Ovary (tissue), 9 donors: ENCODE measurements around the gene ZNF710. TPM values are rescaled to one million over a fixed set of nuclear protein-coding genes. Genes with fewer than 3 reads are reported as not detected.

Source experiments
- DNase-seq, 5 donors: peaks; one replicate each; pipeline ENCODE4 v3.0.0-alpha.2; 2019 to 2020
- H3K27ac ChIP-seq, 2 donors: fragments of 200-600 bp; one replicate each; pipeline versions ENCODE4 v1.5.1 to v1.8.0; 2019 to 2022
- H3K27me3 ChIP-seq: fragments of 200-600 bp; one replicate; pipeline ENCODE4 v1.8.0; 2022
- H3K36me3 ChIP-seq: fragments of 200-600 bp; sonication (generic); one replicate; pipeline ENCODE4 v1.5.1; 2019
- H3K4me1 ChIP-seq: one replicate; pipeline ENCODE4 v1.8.1; 2013; ENCODE audit warnings: mild to moderate bottlenecking, moderate library complexity; ENCODE audit not compliant: insufficient read depth
- H3K4me3 ChIP-seq: fragments of 200-600 bp; sonication (generic); one replicate; pipeline ENCODE4 v1.5.1; 2017
- H3K9me3 ChIP-seq, 2 donors: fragments of 200-600 bp in 1 of 2; sonication (generic) in 1 of 2; one replicate each; pipeline versions ENCODE4 v1.5.1 to v1.8.1; 2013 to 2019; ENCODE audit warnings: mild to moderate bottlenecking in 1 of 2, moderate library complexity in 1 of 2
- EP300 ChIP-seq: sonication (generic); formaldehyde crosslinking; IDR thresholded peaks from one replicate; pipeline ENCODE4 v1.6.1; 2017; ENCODE audit warnings: antibody characterized with exemption
- POLR2A ChIP-seq: fragments of 450-650 bp; IDR thresholded peaks from one replicate; pipeline ENCODE4 v1.6.1; 2017; ENCODE audit warnings: antibody characterized with exemption, mild to moderate bottlenecking, moderate library complexity
- WGBS, 3 donors: extraction: QIAGEN DNeasy Blood & Tissue Kit in 1 of 3; methylation state at CpG; one replicate each; pipeline versions ENCODE4 v1.1.5 to v1.1.7; 2013 to 2017; 5-methylcytosine and 5-hydroxymethylcytosine counted together
- intact Hi-C, 4 donors: fragments of 100-400 bp; cut with DNase I; formaldehyde crosslinking; loops; one replicate each; pipeline versions ENCODE4 v1.11.0 to v1.15.1; 2022 to 2023
- polyA plus RNA-seq, 2 donors: library from polyadenylated mRNA; stranded (reverse); fragments of 200-250 nt in 1 of 2; fragments of 350-450 nt in 1 of 2; fragmentation: Illumina TruSeq in 1 of 2; extraction: RNeasy Lipid Tissue Mini Kit (QIAGEN cat#74804) in 1 of 2; gene quantifications; one replicate each; pipeline ENCODE4 v1.2.3, GENCODE V29; 2013 to 2014
- total RNA-seq, 7 donors: library from RNA; depleted of rRNA in 2 of 7; stranded (reverse); fragments of >200 nt in 2 of 7; fragmentation: NEBNext Ultra II Directional in 3 of 7; extraction: Animal tissue kit (Norgen Biotek cat#: 25700) in 3 of 7; gene quantifications; one replicate each; pipeline versions ENCODE4 v1.1.0 to v1.2.4, GENCODE V29; 2016 to 2023
- TF ChIP-seq, protein P1 (sequence below), 3 donors: fragments of 450-650 bp in 2 of 3; fragments of 200-600 bp in 1 of 3; IDR thresholded peaks; one replicate each; pipeline versions ENCODE4 v1.5.1 to v1.8.0; 2016 to 2022; ENCODE audit warnings: antibody characterized with exemption in 3 of 3, mild to moderate bottlenecking in 1 of 3
- donor health status: DM: no; HTN: no; CAD: no; lungs with moderate emphysema.
- donor health status: DM: no; HTN: no; CAD: no.
- donor health status: Bipolar disorder and iron deficiency.
- donor health status: DM: yes; HTN: yes; CAD: no.
- donor health status: DM: no; HTN: no; CAD: no.
- donor health status: DM: yes; HTN: yes; CAD: no.

ZNF710 gene
- total and polyA plus RNA-seq, 9 donors: 6.8 to 19.7 (median 14.4) TPM

DNA sequence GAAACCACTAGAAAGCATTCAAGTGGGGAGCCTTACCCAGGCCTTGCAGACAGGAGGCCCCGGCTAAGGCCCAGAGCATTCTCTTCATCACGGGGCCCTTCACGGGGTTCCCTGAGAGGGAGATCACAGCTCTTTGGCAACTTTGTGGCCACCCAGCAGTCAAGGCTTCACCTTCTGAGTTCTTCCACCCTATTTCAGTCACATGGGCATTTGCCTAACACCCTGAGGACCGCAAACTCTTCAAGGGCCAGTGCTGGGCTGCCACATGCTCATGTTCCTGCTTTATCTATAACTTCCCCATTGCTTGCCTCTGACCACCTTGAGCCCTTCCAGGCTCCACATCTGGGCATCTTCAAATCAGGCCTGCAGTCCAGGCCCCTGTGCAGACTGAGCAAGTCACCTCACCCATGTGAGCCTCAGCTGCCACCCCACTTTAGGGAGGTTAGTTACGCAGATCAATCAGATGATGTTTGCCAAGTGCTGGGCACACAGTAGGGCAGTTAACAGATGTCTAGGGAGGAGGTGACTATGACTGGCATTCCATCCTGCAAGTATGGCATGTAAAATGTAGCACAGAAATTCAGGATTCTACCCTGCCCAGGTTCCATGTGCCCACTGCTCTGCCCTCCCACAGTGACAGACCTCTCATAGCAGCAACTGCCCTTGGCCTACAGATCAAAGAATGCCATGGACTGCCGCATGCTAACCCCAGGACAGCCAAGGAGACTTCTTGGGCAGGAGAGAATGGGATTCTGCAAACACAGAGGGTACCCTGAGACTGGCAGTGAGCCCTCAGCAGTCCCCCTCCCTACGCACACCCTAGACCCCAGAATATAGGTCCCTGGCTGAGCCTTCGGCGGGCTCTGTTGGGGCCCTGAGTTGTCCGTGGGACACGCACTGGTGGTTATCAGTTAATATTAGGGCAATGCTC lies 37.6 kb upstream of the ZNF710 start:
- no peak for DNase-seq
- H3K36me3 ChIP-seq: no peaks in the 10 kb centered on the region
- intact Hi-C loops: no loop called here
- H3K27ac ChIP-seq: no peak overlapping the region
- no peak overlapping the region for H3K4me3 ChIP-seq
- no peaks in the 10 kb centered on the region for H3K27me3 ChIP-seq
- H3K4me1 ChIP-seq: no peaks in the 10 kb centered on the region
- no peak for TF ChIP-seq EP300
- TF ChIP-seq, protein P1, sequence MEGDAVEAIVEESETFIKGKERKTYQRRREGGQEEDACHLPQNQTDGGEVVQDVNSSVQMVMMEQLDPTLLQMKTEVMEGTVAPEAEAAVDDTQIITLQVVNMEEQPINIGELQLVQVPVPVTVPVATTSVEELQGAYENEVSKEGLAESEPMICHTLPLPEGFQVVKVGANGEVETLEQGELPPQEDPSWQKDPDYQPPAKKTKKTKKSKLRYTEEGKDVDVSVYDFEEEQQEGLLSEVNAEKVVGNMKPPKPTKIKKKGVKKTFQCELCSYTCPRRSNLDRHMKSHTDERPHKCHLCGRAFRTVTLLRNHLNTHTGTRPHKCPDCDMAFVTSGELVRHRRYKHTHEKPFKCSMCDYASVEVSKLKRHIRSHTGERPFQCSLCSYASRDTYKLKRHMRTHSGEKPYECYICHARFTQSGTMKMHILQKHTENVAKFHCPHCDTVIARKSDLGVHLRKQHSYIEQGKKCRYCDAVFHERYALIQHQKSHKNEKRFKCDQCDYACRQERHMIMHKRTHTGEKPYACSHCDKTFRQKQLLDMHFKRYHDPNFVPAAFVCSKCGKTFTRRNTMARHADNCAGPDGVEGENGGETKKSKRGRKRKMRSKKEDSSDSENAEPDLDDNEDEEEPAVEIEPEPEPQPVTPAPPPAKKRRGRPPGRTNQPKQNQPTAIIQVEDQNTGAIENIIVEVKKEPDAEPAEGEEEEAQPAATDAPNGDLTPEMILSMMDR (IDR thresholded peaks at IDR 0.05): no peak
- no peak for TF ChIP-seq POLR2A
- WGBS, 3 donors: 91 to 95% (median 93%) methylated on average over 11 of the region's 11 CpGs
- H3K9me3 ChIP-seq: no peaks in the 10 kb centered on the region

- H3K4me3 ChIP-seq: no peak overlapping the region
- WGBS, 3 donors: 55 to 70% (median 62%) methylated on average over 3 of the region's 3 CpGs
- DNase-seq: no peak
- no peaks in the 10 kb centered on the region for H3K27me3 ChIP-seq
- no peaks in the 10 kb centered on the region for H3K36me3 ChIP-seq
- intact Hi-C loops: no loop called here
- no peaks in the 10 kb centered on the region for H3K9me3 ChIP-seq
- H3K27ac ChIP-seq: no peak overlapping the region
- TF ChIP-seq EP300 (no peak), POLR2A (no peak)
- TF ChIP-seq, protein P1 (IDR thresholded peaks at IDR 0.05): no peak
- H3K4me1 ChIP-seq: no peaks in the 10 kb centered on the region
These were observed 36.7 kb upstream of the ZNF710 start for GRCh38 chr15:89964232-89964954.

GRCh38 chr15:89967881-89968280 lies 33.2 kb upstream of the ZNF710 start:
- 83 to 97% (median 93%) methylated on average over 4 of the region's 4 CpGs for WGBS, 3 donors
- H3K4me3 ChIP-seq: no peak overlapping the region
- intact Hi-C loops: no loop called here

GRCh38 chr15:89971592-89971997 lies 29.5 kb upstream of the ZNF710 start:
- Histone ChIP-seq H3K4me3 (no peak overlapping the region), H3K36me3 (no peaks in the 10 kb centered on the region), H3K27me3 (no peaks in the 10 kb centered on the region), H3K27ac (no peak overlapping the region), H3K9me3 (no peaks in the 10 kb centered on the region), H3K4me1 (no peaks in the 10 kb centered on the region)
- DNase-seq: peak in 4 of 5 donors; percentile 26 to 49 (median 28)
- 19 to 27% (median 25%) methylated on average over 4 of the region's 4 CpGs for WGBS, 3 donors
- intact Hi-C loops: no loop called here
- TF ChIP-seq POLR2A (no peak), EP300 (no peak)
- TF ChIP-seq, protein P1 (IDR thresholded peaks at IDR 0.05): no peak

More at GRCh38 chr15:89967881-89968280, 33.2 kb upstream of the ZNF710 start:
- H3K36me3 ChIP-seq: no peaks in the 10 kb centered on the region
- no peak overlapping the region for H3K27ac ChIP-seq
- H3K27me3 ChIP-seq: no peaks in the 10 kb centered on the region
- no peak for DNase-seq
- no peaks in the 10 kb centered on the region for H3K4me1 ChIP-seq
- no peaks in the 10 kb centered on the region for H3K9me3 ChIP-seq
- no peak for TF ChIP-seq EP300
- TF ChIP-seq POLR2A: no peak
- TF ChIP-seq, protein P1 (IDR thresholded peaks at IDR 0.05): no peak
